ENCODE measurements around the gene TXNDC15.
"Not testable (repeated sequence)": the region's sequence is repeated elsewhere in the genome, so short reads cannot be mapped to it uniquely, and the experiment has no call there.

TXNDC15 gene

GRCh38 chr5:134873987-134874830 lies at the start of gene TXNDC15:
Gene TXNDC15 (plus strand): TSS chr5:134874371. CDS start chr5:134874428, 57 bp downstream.
- peak; percentile 74 to 75 for DNase-seq (ENCODE audit: low read depth in 2 of 2)

- no peak for DNase-seq (ENCODE audit: low read depth in 2 of 2)
These were observed 49.5 kb upstream of the TXNDC15 start for GRCh38 chr5:134824681-134825080.

- no peak for DNase-seq (ENCODE audit: low read depth in 2 of 2)
These were observed 49.0 kb upstream of the TXNDC15 start for GRCh38 chr5:134825212-134825611.

- DNase-seq (ENCODE audit: low read depth in 2 of 2) = no peak
These were observed 40.7 kb upstream of the TXNDC15 start for GRCh38 chr5:134833340-134834032.

GRCh38 chr5:134835623-134836022 lies 38.5 kb upstream of the TXNDC15 start:
- no peak for DNase-seq (ENCODE audit: low read depth in 2 of 2)

- no peak for DNase-seq (ENCODE audit: low read depth in 2 of 2)
These were observed 36.5 kb upstream of the TXNDC15 start for GRCh38 chr5:134837530-134838181.

- DNase-seq (ENCODE audit: low read depth in 2 of 2) = not testable (repeated sequence)
These were observed 35.8 kb upstream of the TXNDC15 start for GRCh38 chr5:134838361-134838760.

GRCh38 chr5:134840811-134841210 lies 33.4 kb upstream of the TXNDC15 start:
- no peak for DNase-seq (ENCODE audit: low read depth in 2 of 2)

GRCh38 chr5:134844252-134844651 lies 29.9 kb upstream of the TXNDC15 start:
- DNase-seq (ENCODE audit: low read depth in 2 of 2) = no peak

- DNase-seq (ENCODE audit: low read depth in 2 of 2) = no peak
These were observed 28.8 kb upstream of the TXNDC15 start for GRCh38 chr5:134845335-134845851.

- DNase-seq (ENCODE audit: low read depth in 2 of 2) = peak; percentile 89 to 91
These were observed 28.1 kb upstream of the TXNDC15 start, which contains the start of gene C5orf24 for GRCh38 chr5:134845852-134846640. Gene C5orf24 (plus strand): TSS chr5:134845968. CDS start chr5:134854901, 8,933 bp downstream.

- DNase-seq (ENCODE audit: low read depth in 2 of 2) = peak; percentile 5 to 8
These were observed 27.6 kb upstream of the TXNDC15 start for GRCh38 chr5:134846641-134846960.

GRCh38 chr5:134849434-134849933 lies 24.7 kb upstream of the TXNDC15 start:
- DNase-seq (ENCODE audit: low read depth in 2 of 2) = not testable (repeated sequence)

- DNase-seq (ENCODE audit: low read depth in 2 of 2) = no peak
These were observed 22.8 kb upstream of the TXNDC15 start for GRCh38 chr5:134851307-134851923.

GRCh38 chr5:134856465-134856864 lies 17.7 kb upstream of the TXNDC15 start:
- DNase-seq (ENCODE audit: low read depth in 2 of 2) = not testable (repeated sequence)

- no peak for DNase-seq (ENCODE audit: low read depth in 2 of 2)
These were observed 16.8 kb upstream of the TXNDC15 start for GRCh38 chr5:134857401-134857800.

GRCh38 chr5:134864707-134865106 lies 9.5 kb upstream of the TXNDC15 start:
- DNase-seq (ENCODE audit: low read depth in 2 of 2) = no peak

- no peak for DNase-seq (ENCODE audit: low read depth in 2 of 2)
These were observed 677 bp upstream of the TXNDC15 start for GRCh38 chr5:134873494-134873893.

- no peak for DNase-seq (ENCODE audit: low read depth in 2 of 2)
These were observed 872 bp downstream of the TXNDC15 start for GRCh38 chr5:134874831-134875655.

- no peak for DNase-seq (ENCODE audit: low read depth in 2 of 2)
These were observed 3.0 kb downstream of the TXNDC15 start for GRCh38 chr5:134877159-134877558.
